ENCODE data around the gene ASB18.

The ASB18 gene

DNA sequence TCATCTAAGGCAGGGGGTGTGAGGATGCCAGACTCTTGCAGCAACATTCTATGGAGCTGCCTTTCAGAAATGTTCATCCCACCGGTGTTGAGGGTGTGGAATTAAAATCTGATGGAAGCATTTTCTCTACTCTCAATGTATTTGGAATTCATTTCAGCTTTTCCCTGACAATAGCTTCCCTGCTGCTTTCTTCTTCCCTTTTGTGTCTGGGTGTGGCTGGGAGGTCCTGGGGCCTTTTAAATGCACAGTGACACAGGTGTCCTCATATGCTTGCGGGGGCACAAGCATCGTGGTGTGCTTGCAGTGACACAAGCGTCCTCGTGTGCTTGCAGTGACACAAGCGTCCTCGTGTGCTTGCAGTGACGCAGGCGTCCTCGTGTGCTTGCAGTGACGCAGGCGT lies 43.4 kb upstream of the ASB18 start:
- no peak overlapping the region for H3K4me2 ChIP-seq (ENCODE audit: low read length)
- no peak overlapping the region for H3K4me3 ChIP-seq (ENCODE audit: low read depth, low read length)
- no peaks in the 10 kb centered on the region for H3K4me1 ChIP-seq
- no peak overlapping the region for H2AFZ ChIP-seq
- no peaks in the 10 kb centered on the region for H3K36me3 ChIP-seq (ENCODE audit: control insufficient read depth, insufficient read depth, low read length)
- no peak for TF ChIP-seq CTCF (IDR thresholded peaks at IDR 0.05)
- H3K27me3 ChIP-seq (ENCODE audit: control insufficient read depth, insufficient read depth, low read length) = no peaks in the 10 kb centered on the region
- no peak overlapping the region for H3K9ac ChIP-seq
- H3K9me3 ChIP-seq (ENCODE audit: control insufficient read depth, low read length) = no peaks in the 10 kb centered on the region
- H3K27ac ChIP-seq = no peak overlapping the region
- no peaks in the 10 kb centered on the region for H3K79me2 ChIP-seq

DNA sequence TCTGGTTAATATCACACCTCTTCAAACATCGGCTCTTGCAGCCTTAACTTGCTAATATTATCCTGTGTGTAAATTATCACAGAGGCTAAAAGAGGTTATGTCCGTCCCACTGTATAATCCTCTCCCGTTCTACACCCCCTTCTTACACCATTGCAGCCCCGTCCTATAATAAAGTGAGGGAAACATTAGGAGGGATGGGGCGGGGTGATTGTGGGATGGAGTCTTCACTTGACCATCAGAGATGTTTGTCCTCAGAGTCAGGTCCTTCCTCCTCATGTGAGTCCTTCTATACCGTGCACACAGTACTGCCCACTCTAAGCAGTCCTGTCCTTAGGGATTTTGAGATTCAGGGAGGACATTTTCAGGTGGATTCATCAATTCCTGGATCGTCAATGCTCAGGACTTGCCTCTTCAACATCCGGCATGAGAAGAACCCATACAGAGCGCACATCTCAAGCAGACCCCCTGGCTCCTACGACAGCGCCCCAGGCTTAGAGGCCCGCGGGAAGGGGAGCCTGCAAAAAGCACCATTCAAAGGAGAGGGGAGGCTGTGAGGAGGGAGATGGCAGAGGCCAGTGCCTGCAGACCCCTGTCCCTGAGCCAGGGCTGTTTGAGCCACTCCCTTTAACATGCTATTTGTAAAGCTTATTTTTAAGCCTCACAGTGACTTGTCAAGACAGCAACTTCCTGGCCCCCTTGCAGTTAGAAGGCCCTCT lies 42.8 kb upstream of the ASB18 start:
- no peaks in the 10 kb centered on the region for H3K9me3 ChIP-seq (ENCODE audit: control insufficient read depth, low read length)
- H3K4me2 ChIP-seq (ENCODE audit: low read length) = no peak overlapping the region
- TF ChIP-seq CTCF (IDR thresholded peaks at IDR 0.05) = no peak
- no peaks in the 10 kb centered on the region for H3K79me2 ChIP-seq
- H2AFZ ChIP-seq = no peak overlapping the region
- H3K4me1 ChIP-seq = no peaks in the 10 kb centered on the region
- no peak overlapping the region for H3K9ac ChIP-seq
- no peaks in the 10 kb centered on the region for H3K36me3 ChIP-seq (ENCODE audit: control insufficient read depth, insufficient read depth, low read length)
- H3K27me3 ChIP-seq (ENCODE audit: control insufficient read depth, insufficient read depth, low read length) = no peaks in the 10 kb centered on the region
- H3K4me3 ChIP-seq (ENCODE audit: low read depth, low read length) = no peak overlapping the region
- no peak overlapping the region for H3K27ac ChIP-seq

DNA sequence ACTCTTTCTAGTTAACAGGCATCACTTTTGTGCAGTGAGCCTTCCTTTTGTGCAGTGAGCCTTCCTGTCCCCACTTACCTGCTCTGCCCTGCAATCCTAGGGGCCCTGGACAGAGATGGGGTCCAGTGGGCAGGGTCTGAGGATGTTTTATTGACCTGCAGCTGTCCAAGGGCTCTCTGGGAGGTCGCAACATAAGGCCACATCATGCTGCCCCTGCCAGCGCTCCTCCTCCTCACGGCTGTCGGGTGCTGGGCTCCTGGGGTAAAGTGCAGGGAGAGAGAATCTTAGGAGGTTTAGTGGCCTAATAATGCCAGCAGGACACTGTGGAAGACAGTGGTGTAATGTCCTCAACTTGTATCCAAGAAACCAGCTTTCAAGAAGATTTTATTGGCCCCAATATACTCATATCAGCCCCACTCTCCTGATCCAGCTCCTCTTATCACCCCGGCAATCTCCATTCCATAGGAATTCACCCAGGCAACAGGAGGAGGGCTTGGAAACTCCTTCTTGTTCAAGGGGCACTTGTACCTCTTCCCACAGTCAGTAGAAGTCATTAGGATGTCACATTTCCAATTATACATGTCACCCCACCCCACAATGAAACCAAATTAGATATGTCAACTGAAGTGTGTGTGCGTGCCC lies 41.9 kb upstream of the ASB18 start:
- Histone ChIP-seq H3K9me3 (ENCODE audit: control insufficient read depth, low read length) (no peaks in the 10 kb centered on the region), H3K4me1 (no peaks in the 10 kb centered on the region), H3K4me3 (ENCODE audit: low read depth, low read length) (no peak overlapping the region), H3K4me2 (ENCODE audit: low read length) (no peak overlapping the region), H3K36me3 (ENCODE audit: control insufficient read depth, insufficient read depth, low read length) (no peaks in the 10 kb centered on the region), H2AFZ (no peak overlapping the region), H3K27ac (no peak overlapping the region), H3K27me3 (ENCODE audit: control insufficient read depth, insufficient read depth, low read length) (no peaks in the 10 kb centered on the region), H3K79me2 (no peaks in the 10 kb centered on the region), H3K9ac (no peak overlapping the region)
- no peak for TF ChIP-seq CTCF (IDR thresholded peaks at IDR 0.05)

GRCh38 chr2:236305531-236305930 lies 41.3 kb upstream of the ASB18 start:
- TF ChIP-seq CTCF (IDR thresholded peaks at IDR 0.05) = no peak
- Histone ChIP-seq H3K4me1 (no peaks in the 10 kb centered on the region), H3K9ac (no peak overlapping the region), H3K9me3 (ENCODE audit: control insufficient read depth, low read length) (no peaks in the 10 kb centered on the region), H3K79me2 (no peaks in the 10 kb centered on the region), H3K4me3 (ENCODE audit: low read depth, low read length) (no peak overlapping the region), H3K4me2 (ENCODE audit: low read length) (no peak overlapping the region), H3K27ac (no peak overlapping the region), H3K27me3 (ENCODE audit: control insufficient read depth, insufficient read depth, low read length) (no peaks in the 10 kb centered on the region), H2AFZ (no peak overlapping the region), H3K36me3 (ENCODE audit: control insufficient read depth, insufficient read depth, low read length) (no peaks in the 10 kb centered on the region)

DNA sequence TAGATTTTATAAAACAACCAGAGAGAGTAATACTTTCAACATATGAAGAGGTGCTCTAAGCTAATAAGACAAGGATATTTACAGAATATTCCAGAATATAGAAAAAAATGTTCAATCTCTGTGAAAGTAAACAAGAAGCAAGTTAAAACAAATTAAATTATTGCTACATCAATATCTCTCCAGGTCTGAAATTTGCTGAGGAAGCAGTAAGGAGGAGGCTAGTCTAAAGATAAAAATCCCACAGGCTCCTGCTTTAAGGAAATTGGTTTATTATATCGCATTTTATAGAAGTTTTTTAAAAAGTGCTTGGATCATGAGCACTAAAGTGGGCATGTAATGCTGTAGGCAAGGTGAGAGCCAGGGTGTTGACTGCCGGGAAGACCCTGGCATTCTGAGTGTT lies 39.7 kb upstream of the ASB18 start:
- Histone ChIP-seq H3K9ac (no peak overlapping the region), H2AFZ (no peak overlapping the region), H3K36me3 (ENCODE audit: control insufficient read depth, insufficient read depth, low read length) (no peaks in the 10 kb centered on the region), H3K4me1 (no peaks in the 10 kb centered on the region), H3K4me3 (ENCODE audit: low read depth, low read length) (no peak overlapping the region), H3K27ac (no peak overlapping the region), H3K27me3 (ENCODE audit: control insufficient read depth, insufficient read depth, low read length) (no peaks in the 10 kb centered on the region), H3K9me3 (ENCODE audit: control insufficient read depth, low read length) (no peaks in the 10 kb centered on the region), H3K79me2 (no peaks in the 10 kb centered on the region), H3K4me2 (ENCODE audit: low read length) (no peak overlapping the region)
- no peak for TF ChIP-seq CTCF (IDR thresholded peaks at IDR 0.05)

Data from parathyroid adenoma (tissue), 2 donors.